Thyroid gland (tissue), 4 donors: ENCODE results near the gene MACF1.
A peak's percentile ranks its signal among the peaks of the same experiment; 100 is the strongest.

Experiments used
- CTCF ChIP-seq, 6 experiments: fragments of 200-600 bp in 3 of 6; fragments of 450-650 bp in 3 of 6; sonication (generic) in 3 of 6; IDR thresholded peaks; one replicate each; pipeline ENCODE4 v1.5.1; 2016 to 2019; ENCODE audit warnings: antibody characterized with exemption in 6 of 6, mild to moderate bottlenecking in 2 of 6, inconsistent platforms in 1 of 6, moderate library complexity in 1 of 6
- POLR2A ChIP-seq, 2 donors: fragments of 450-650 bp; IDR thresholded peaks; one replicate each; pipeline ENCODE4 v1.6.1; 2017; ENCODE audit warnings: antibody characterized with exemption in 2 of 2, mild to moderate bottlenecking in 2 of 2, moderate library complexity in 1 of 2

- peak in 1 of 2 donors; percentile 81 for TF ChIP-seq POLR2A (IDR thresholded peaks at IDR 0.05)
- peak in 2 of 6 experiments; percentile 13 to 20 for TF ChIP-seq CTCF (IDR thresholded peaks at IDR 0.05)
Observed at GRCh38 chr1:39407896-39408640, 203.6 kb downstream of the MACF1 start.
